A549 (cell line): ENCODE results near the gene SLC25A47. TPM values are rescaled to one million over a fixed set of nuclear protein-coding genes. Genes with fewer than 3 reads are reported as not detected.

Experiments
- ATAC-seq, 2 experiments: fragments of 200-7000 bp in 1 of 2; fragments of >200 bp in 1 of 2; cut with Nextera tagmentation in 1 of 2; cut with Tn5 transposase in 1 of 2; 3 replicates each; pipeline versions ENCODE4 v1.8.0 to v1.9.1; 2018 to 2020; ENCODE audit warnings: mild to moderate bottlenecking in 1 of 2, moderate library complexity in 1 of 2
- CTCF ChIA-PET: fragments of 300-600 bp; sonication (Branson Sonifier 250); formaldehyde crosslinking; extraction: SDS; loops from one replicate; lab custom pipeline; 2021; ENCODE audit warnings: antibody characterized with exemption, inconsistent platforms; lab: Yijun Ruan, JAX
- POLR2A ChIA-PET: fragments of 350-600 bp; formaldehyde crosslinking; extraction: SDS; loops from one replicate; lab custom pipeline; 2021; ENCODE audit warnings: antibody characterized with exemption, inconsistent platforms; lab: Yijun Ruan, JAX
- DNase-seq, 2 experiments: peaks; one replicate each; pipeline versions ENCODE4 v3.0.0 to v3.0.0-alpha.2; 2011 to 2016; ENCODE audit warnings: low read depth in 1 of 2, low spot score in 1 of 2
- FAIRE-seq: peaks from 2 replicates; lab custom pipeline; 2011; peaks lifted over from hg19 to GRCh38; lab: Jason Lieb, UNC
- H3K27ac ChIP-seq, 2 experiments: fragments of >200 bp; sonication (Bioruptor Twin); formaldehyde crosslinking; 3 replicates each; pipeline ENCODE4 v1.5.1; 2016 to 2017
- H3K4me1 ChIP-seq: fragments of >200 bp; sonication (Bioruptor Twin); formaldehyde crosslinking; 3 replicates; pipeline ENCODE4 v1.6.1; 2016
- H3K4me2 ChIP-seq: fragments of >200 bp; sonication (Bioruptor Twin); formaldehyde crosslinking; 3 replicates; pipeline ENCODE4 v1.6.1; 2016
- H3K4me3 ChIP-seq: fragments of >200 bp; sonication (Bioruptor Twin); formaldehyde crosslinking; 3 replicates; pipeline ENCODE4 v1.5.1; 2016
- H3K9me3 ChIP-seq: fragments of >200 bp; sonication (Bioruptor Twin); formaldehyde crosslinking; 3 replicates; pipeline ENCODE4 v1.6.1; 2016
- ATOH8 ChIP-seq: fragments of 250-450 bp; sonication (Bioruptor Pico); IDR thresholded peaks from 2 replicates; pipeline ENCODE4 v1.5.0; 2020; ENCODE audit warnings: low read depth, mild to moderate bottlenecking, moderate library complexity
- CBX2 ChIP-seq: fragments of 200-600 bp; sonication (generic); IDR thresholded peaks from 2 replicates; pipeline ENCODE4 v1.6.1; 2016; ENCODE audit warnings: low read depth, mild to moderate bottlenecking, borderline replicate concordance
- CHD2 ChIP-seq: fragments of 150-350 bp; IDR thresholded peaks from 2 replicates; pipeline ENCODE4 v1.6.1; 2014; ENCODE audit warnings: low read length; ENCODE audit not compliant: partially characterized antibody
- CTCF ChIP-seq: fragments of >200 bp; sonication (Bioruptor Twin); formaldehyde crosslinking; IDR thresholded peaks from 3 replicates; pipeline ENCODE4 v1.5.1; 2016
- EHF ChIP-seq: fragments of 250-450 bp; sonication (Bioruptor Pico); IDR thresholded peaks from 2 replicates; pipeline ENCODE4 v1.5.0; 2020; ENCODE audit warnings: mild to moderate bottlenecking
- FOSL2 ChIP-seq, 2 experiments: fragments of 450-650 bp in 1 of 2; fragments of >200 bp in 1 of 2; sonication (Bioruptor Twin) in 1 of 2; formaldehyde crosslinking; IDR thresholded peaks; 2 replicates each; pipeline versions ENCODE4 v1.5.0 to v1.6.1; 2016 to 2020; ENCODE audit warnings: mild to moderate bottlenecking in 1 of 2, moderate library complexity in 1 of 2
- GATA3 ChIP-seq: IDR thresholded peaks from 2 replicates; pipeline ENCODE4 v1.6.1; 2012; ENCODE audit warnings: borderline replicate concordance
- HDAC2 ChIP-seq: fragments of 200-600 bp; sonication (generic); IDR thresholded peaks from 2 replicates; pipeline ENCODE4 v1.6.1; 2016
- HEYL ChIP-seq: fragments of 250-450 bp; sonication (Bioruptor Pico); IDR thresholded peaks from 2 replicates; pipeline ENCODE4 v1.8.0; 2021; ENCODE audit warnings: mild to moderate bottlenecking, moderate library complexity
- HOXB13 ChIP-seq: fragments of 250-450 bp; sonication (Bioruptor Pico); IDR thresholded peaks from 2 replicates; pipeline ENCODE4 v1.5.0; 2020; ENCODE audit warnings: low read depth, mild to moderate bottlenecking, moderate library complexity
- HOXB5 ChIP-seq: fragments of 250-450 bp; sonication (Bioruptor Pico); IDR thresholded peaks from 2 replicates; pipeline ENCODE4 v1.5.0; 2020; ENCODE audit warnings: mild to moderate bottlenecking, moderate library complexity
- JUNB ChIP-seq: fragments of >200 bp; sonication (Bioruptor Twin); formaldehyde crosslinking; IDR thresholded peaks from 2 replicates; pipeline ENCODE4 v1.6.1; 2016
- KDM1A ChIP-seq: fragments of 200-600 bp; sonication (generic); IDR thresholded peaks from 2 replicates; pipeline ENCODE4 v1.6.1; 2016; ENCODE audit warnings: low read depth, mild to moderate bottlenecking
- MAFK ChIP-seq: fragments of 450-650 bp; IDR thresholded peaks from 2 replicates; pipeline ENCODE4 v1.6.1; 2014; ENCODE audit not compliant: partially characterized antibody
- MAZ ChIP-seq: fragments of 150-350 bp; IDR thresholded peaks from 2 replicates; pipeline ENCODE4 v1.6.1; 2014; ENCODE audit warnings: antibody characterized with exemption, low read depth, low read length, borderline replicate concordance
- NFE2L2 ChIP-seq: fragments of 150-350 bp; conservative IDR thresholded peaks from 2 replicates; pipeline ENCODE4 v1.6.1; 2014; ENCODE audit warnings: low read length
- RAD21 ChIP-seq, 2 experiments: fragments of >200 bp in 1 of 2; sonication (Bioruptor Twin) in 1 of 2; formaldehyde crosslinking in 1 of 2; IDR thresholded peaks in 1 of 2; conservative IDR thresholded peaks in 1 of 2; 2 replicates in 1 of 2; 3 replicates in 1 of 2; pipeline ENCODE4 v1.6.1; 2012 to 2018; ENCODE audit warnings: inconsistent platforms in 1 of 2
- RARB ChIP-seq: fragments of 250-450 bp; sonication (Bioruptor Pico); IDR thresholded peaks from 2 replicates; pipeline ENCODE4 v1.8.0; 2021; ENCODE audit warnings: mild to moderate bottlenecking, moderate library complexity
- RCOR1 ChIP-seq: fragments of 150-350 bp; IDR thresholded peaks from 2 replicates; pipeline ENCODE4 v1.6.1; 2014; ENCODE audit warnings: antibody characterized with exemption, low read length, low read depth
- RNF2 ChIP-seq: fragments of 200-600 bp; sonication (generic); IDR thresholded peaks from 2 replicates; pipeline ENCODE4 v1.6.1; 2016; ENCODE audit warnings: low read depth, mild to moderate bottlenecking, antibody characterized with exemption, moderate library complexity, borderline replicate concordance
- SMC3 ChIP-seq: fragments of >200 bp; sonication (Bioruptor Twin); formaldehyde crosslinking; IDR thresholded peaks from 3 replicates; pipeline ENCODE4 v1.6.1; 2018; ENCODE audit warnings: inconsistent platforms
- TFCP2L1 ChIP-seq: fragments of 250-450 bp; sonication (Bioruptor Pico); IDR thresholded peaks from 2 replicates; pipeline ENCODE4 v1.5.0; 2021; ENCODE audit warnings: mild to moderate bottlenecking
- USF2 ChIP-seq: fragments of 450-650 bp; IDR thresholded peaks from 2 replicates; pipeline ENCODE4 v1.6.1; 2014; ENCODE audit warnings: antibody characterized with exemption
- ZC3H11A ChIP-seq: fragments of 450-650 bp; IDR thresholded peaks from 2 replicates; pipeline ENCODE4 v1.6.1; 2014; ENCODE audit warnings: antibody characterized with exemption, mild to moderate bottlenecking
- ZFP36 ChIP-seq: fragments of 450-650 bp; IDR thresholded peaks from 2 replicates; pipeline ENCODE4 v1.6.1; 2014; ENCODE audit warnings: borderline replicate concordance; ENCODE audit not compliant: partially characterized antibody
- ZNF302 ChIP-seq: fragments of 250-450 bp; sonication (Bioruptor Pico); IDR thresholded peaks from 2 replicates; pipeline ENCODE4 v1.9.0; 2021; ENCODE audit warnings: inconsistent platforms, mild to moderate bottlenecking, moderate library complexity
- WGBS: methylation state at CpG from one replicate; pipeline ENCODE4 v1.1.6; 2017; ENCODE audit errors: missing lambda C conversion rate; 5-methylcytosine and 5-hydroxymethylcytosine counted together
- polyA plus RNA-seq, 4 experiments: library from polyadenylated mRNA; depleted of rRNA in 3 of 4; stranded (reverse); fragments of >200 nt; fragmentation: RNase III in 1 of 4; extraction: RNeasy Plus Mini Kit Qiagen cat#74134 plus additional on column Dnase treatment in 1 of 4; gene quantifications; 2 replicates in 3 of 4; 3 replicates in 1 of 4; pipeline ENCODE4 v1.2.3, GENCODE V29; 2011 to 2017
- TF ChIP-seq, protein P1 (sequence below): IDR thresholded peaks from 2 replicates; pipeline ENCODE4 v1.6.1; 2012
- TF ChIP-seq, protein P2 (sequence below): fragments of >200 bp; sonication (Bioruptor Twin); formaldehyde crosslinking; IDR thresholded peaks from 3 replicates; pipeline ENCODE4 v1.6.1; 2016

The SLC25A47 gene
- polyA plus RNA-seq, 2 of the 4 experiments (the other 2 are of a cell fraction): not detected

- ATAC-seq: no peak
- Histone ChIP-seq H3K4me1 (no peaks in the 10 kb centered on the region), H3K9me3 (no peaks in the 10 kb centered on the region), H3K27ac (no peak overlapping the region), H3K4me3 (no peak overlapping the region), H3K4me2 (no peak overlapping the region)
- TF ChIP-seq GATA3 (no peak), CBX2 (no peak), RNF2 (no peak), FOSL2 (IDR thresholded peaks at IDR 0.05) (no peak), FOSL2 (CRISPR knock-in tag; IDR thresholded peaks at IDR 0.05) (no peak), ZNF302 (CRISPR knock-in tag) (no peak), HDAC2 (no peak), USF2 (no peak), CHD2 (no peak), MAFK (no peak), RARB (CRISPR knock-in tag) (no peak), ZFP36 (no peak), TFCP2L1 (CRISPR knock-in tag) (no peak), MAZ (no peak), NFE2L2 (no peak)
- TF ChIP-seq, protein P1, sequence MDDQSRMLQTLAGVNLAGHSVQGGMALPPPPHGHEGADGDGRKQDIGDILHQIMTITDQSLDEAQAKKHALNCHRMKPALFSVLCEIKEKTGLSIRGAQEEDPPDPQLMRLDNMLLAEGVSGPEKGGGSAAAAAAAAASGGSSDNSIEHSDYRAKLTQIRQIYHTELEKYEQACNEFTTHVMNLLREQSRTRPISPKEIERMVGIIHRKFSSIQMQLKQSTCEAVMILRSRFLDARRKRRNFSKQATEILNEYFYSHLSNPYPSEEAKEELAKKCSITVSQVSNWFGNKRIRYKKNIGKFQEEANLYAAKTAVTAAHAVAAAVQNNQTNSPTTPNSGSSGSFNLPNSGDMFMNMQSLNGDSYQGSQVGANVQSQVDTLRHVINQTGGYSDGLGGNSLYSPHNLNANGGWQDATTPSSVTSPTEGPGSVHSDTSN: no peak
- DNase-seq: no peak
- 82% methylated on average over 13 of the region's 15 CpGs for WGBS
- POLR2A ChIA-PET: no interaction called here
- FAIRE-seq: no peak
- CTCF ChIA-PET: interaction anchor here (0.6 to 1.4 kb wide), 6 partner anchors 10 to 53 kb away, joined by 3 to 6 read pairs (median 3); a partner anchor contains a TSS
These were observed 791 bp upstream of the SLC25A47 start for GRCh38 chr14:100322138-100322957.

GRCh38 chr14:100323942-100324307 is 786 bp downstream of the SLC25A47 start:
- no peaks in the 10 kb centered on the region for H3K4me1 ChIP-seq
- no peak overlapping the region for H3K4me2 ChIP-seq
- ChIA-PET CTCF (interaction anchor here (0.6 to 1.0 kb wide), 4 partner anchors 8 to 53 kb away, joined by 3 read pairs; no protein-coding TSS in a partner anchor), POLR2A (no interaction called here)
- ATAC-seq (peak in 1 of 2 experiments; percentile 28; a peak in 1 of 6 replicates), FAIRE-seq (no peak), DNase-seq (no peak)
- no peak overlapping the region for H3K27ac ChIP-seq
- no peak overlapping the region for H3K4me3 ChIP-seq
- TF ChIP-seq CTCF: no peak
- TF ChIP-seq, protein P2, sequence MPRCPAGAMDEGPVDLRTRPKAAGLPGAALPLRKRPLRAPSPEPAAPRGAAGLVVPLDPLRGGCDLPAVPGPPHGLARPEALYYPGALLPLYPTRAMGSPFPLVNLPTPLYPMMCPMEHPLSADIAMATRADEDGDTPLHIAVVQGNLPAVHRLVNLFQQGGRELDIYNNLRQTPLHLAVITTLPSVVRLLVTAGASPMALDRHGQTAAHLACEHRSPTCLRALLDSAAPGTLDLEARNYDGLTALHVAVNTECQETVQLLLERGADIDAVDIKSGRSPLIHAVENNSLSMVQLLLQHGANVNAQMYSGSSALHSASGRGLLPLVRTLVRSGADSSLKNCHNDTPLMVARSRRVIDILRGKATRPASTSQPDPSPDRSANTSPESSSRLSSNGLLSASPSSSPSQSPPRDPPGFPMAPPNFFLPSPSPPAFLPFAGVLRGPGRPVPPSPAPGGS: no peak
- H3K9me3 ChIP-seq: no peaks in the 10 kb centered on the region
- WGBS: 79% methylated on average over 8 of the region's 8 CpGs

- Histone ChIP-seq H3K4me1 (no peaks in the 10 kb centered on the region), H3K27ac (no peak overlapping the region), H3K4me3 (no peak overlapping the region), H3K9me3 (no peaks in the 10 kb centered on the region), H3K4me2 (no peak overlapping the region)
- no peak for FAIRE-seq
- ChIA-PET POLR2A (no interaction called here), CTCF (no interaction called here)
- ATAC-seq: no peak
- DNase-seq: no peak
- 72% methylated on average over 16 of the region's 17 CpGs for WGBS
- TF ChIP-seq RCOR1 (no peak), HEYL (CRISPR knock-in tag) (no peak), HOXB13 (CRISPR knock-in tag) (no peak), ZC3H11A (no peak), NFE2L2 (no peak), KDM1A (no peak), JUNB (no peak), EHF (CRISPR knock-in tag) (no peak), SMC3 (no peak), FOSL2 (IDR thresholded peaks at IDR 0.05) (no peak), FOSL2 (CRISPR knock-in tag; IDR thresholded peaks at IDR 0.05) (no peak), CBX2 (no peak), ATOH8 (CRISPR knock-in tag) (no peak), HOXB5 (CRISPR knock-in tag) (no peak), ZNF302 (CRISPR knock-in tag) (no peak), RAD21 (conservative IDR thresholded peaks at IDR 0.05 in 1 of 2, IDR thresholded peaks at IDR 0.05 in 1 of 2) (no peak), RNF2 (no peak)
These were observed 2.1 kb downstream of the SLC25A47 start for GRCh38 chr14:100325231-100325632.
